ENCODE results near the gene NAA16.

DNA sequence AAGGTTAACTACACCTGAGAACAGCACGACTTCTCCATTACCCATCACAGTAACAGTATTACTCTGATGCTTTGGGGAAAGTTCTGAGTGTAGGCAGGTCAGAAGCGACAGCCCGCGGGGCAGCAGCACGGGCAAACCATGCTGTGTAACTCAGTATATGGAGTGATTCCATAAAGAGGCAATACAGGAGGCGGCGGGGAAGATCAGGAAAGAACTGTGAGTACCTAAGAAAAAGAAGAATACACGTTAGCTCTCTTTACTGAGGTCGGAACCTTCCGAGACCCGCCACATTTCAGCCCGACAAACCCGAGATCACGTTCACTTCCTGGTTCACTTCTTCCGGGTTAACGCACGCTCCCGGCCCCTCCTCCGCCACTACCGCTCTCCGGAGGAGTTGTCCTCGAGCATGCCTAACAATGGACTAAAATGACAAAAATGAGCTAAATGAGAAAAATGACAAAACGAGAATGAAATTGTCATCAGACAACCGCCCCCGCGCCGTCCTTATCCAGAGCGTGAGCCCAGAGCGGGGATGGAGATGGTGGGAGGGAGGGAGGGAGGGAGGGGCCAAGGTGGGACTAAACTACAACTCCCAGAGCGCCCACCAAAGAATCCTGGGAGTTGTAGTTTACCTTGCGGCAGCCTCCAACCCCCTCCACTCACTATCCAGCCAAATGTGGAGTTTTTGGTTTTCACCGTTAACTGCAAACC lies 47.7 kb upstream of the NAA16 start, which contains the start of gene MTRF1:
- TF ChIP-seq POLR2AphosphoS5 (IDR thresholded peaks at IDR 0.05; ENCODE audit: borderline replicate concordance, low read depth, low read length): peak; percentile 67; the same call in 1 of the 2 replicates
- TF ChIP-seq EZH2 (IDR thresholded peaks at IDR 0.05): no peak
- no peak for TF ChIP-seq FOXP2 (optimal IDR thresholded peaks at IDR 0.05; ENCODE audit: control extremely low read depth, extremely low read length, insufficient read depth)
